ENCODE results near the gene MZB1.

GRCh38 chr5:139371482-139372435 is 18.0 kb downstream of the MZB1 start:
- TF ChIP-seq DZIP1 (CRISPR knock-in tag; IDR thresholded peaks at IDR 0.05) (no peak), ZBTB10 (CRISPR knock-in tag; IDR thresholded peaks at IDR 0.05; ENCODE audit: borderline replicate concordance) (no peak), MAX (IDR thresholded peaks at IDR 0.05) (no peak)
